ACHN (cell line): ENCODE measurements around the gene ANKRD40CL.

Experiments used
- DNase-seq: peaks from one replicate; pipeline ENCODE4 v3.0.0-alpha.2; 2015
- in situ Hi-C: cut with HindIII; loops from 2 replicates; pipeline ENCODE4 v1.10.0; 2017; ENCODE audit warnings: low sequenced_read_pairs, low pct_ligation_motif_present, low pct_unique_long_range_greater_than_20kb

The ANKRD40CL gene

DNA sequence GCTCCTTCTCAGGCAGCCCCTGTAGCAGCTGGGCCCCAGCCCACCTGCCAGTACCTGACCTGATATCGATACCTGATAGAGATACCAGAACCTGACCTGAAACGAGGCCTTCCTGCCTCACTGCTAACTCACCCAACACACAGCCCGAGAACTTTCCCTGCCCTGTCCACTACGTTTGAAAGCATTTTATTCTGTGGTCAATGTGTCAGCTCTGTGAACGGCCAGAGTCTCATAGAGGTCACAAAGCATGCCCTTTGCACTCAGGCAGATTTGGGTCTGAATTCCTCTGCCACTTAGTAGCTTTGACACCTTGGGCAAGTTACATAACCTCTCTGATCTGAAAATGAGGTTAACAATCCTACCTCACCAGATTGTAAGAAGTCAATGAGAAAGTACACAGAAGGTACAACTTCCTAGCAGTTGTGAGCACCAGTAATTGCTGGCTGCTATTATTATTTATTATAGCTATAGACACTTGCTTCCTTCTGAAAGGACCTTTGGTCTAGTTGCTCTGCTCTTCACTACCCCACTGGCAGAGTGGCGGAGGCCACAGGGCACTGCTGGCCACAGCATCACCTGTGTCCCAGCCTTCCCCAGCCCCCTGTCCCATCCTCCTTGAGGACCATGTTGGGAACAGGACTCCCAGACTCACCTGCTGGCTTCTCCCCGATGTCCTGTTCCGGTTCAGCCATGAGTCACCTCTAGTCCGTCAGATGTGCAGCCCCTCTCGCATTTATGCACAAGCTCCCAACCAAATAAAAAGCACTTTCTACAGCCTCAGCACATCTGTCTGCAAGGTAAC lies 895 bp downstream of the ANKRD40CL start:
- in situ Hi-C loops = no loop called here
- DNase-seq = no peak

- in situ Hi-C loops = no loop called here
- DNase-seq = no peak
These were observed 1.7 kb downstream of the ANKRD40CL start for GRCh38 chr17:50765454-50766221.

- in situ Hi-C loops = no loop called here
- no peak for DNase-seq
These were observed 2.6 kb downstream of the ANKRD40CL start for GRCh38 chr17:50764734-50765149.

DNA sequence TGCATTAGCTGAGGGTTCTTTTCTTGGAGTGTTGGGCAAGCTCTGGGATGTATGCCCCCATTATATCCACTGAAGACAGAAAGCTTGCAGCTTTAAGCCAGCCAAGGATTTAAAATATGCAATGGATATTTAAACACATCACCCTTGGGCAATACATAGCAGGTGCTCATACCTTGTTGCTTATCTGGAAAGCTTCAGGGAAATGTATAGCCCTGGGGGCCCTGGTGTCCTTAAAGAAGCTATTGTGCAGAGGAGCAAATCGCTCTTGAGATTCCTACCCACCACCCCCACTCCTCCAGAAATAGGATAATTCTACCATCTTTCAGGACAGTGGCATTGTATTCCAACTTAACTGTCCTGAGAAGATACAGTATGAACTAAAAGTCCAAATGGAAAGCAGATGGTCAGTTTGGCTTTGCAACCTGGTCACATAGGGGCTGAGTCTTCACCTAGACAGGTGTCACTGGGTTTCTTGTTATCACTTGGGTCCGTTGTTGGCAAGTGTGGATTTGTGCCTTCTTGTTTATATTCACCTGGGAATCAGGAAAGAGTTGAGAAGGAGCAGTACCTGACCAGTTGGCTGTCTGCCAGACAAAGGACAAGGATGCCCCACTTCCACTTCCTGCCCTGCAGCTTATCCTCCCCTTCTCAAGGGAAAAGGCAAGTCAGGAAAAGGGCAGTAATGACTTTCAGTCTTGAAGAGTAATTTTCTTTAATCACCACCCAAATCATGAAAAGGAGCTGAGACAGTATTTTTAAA lies 3.4 kb downstream of the ANKRD40CL start:
- in situ Hi-C loops = no loop called here
- no peak for DNase-seq

DNA sequence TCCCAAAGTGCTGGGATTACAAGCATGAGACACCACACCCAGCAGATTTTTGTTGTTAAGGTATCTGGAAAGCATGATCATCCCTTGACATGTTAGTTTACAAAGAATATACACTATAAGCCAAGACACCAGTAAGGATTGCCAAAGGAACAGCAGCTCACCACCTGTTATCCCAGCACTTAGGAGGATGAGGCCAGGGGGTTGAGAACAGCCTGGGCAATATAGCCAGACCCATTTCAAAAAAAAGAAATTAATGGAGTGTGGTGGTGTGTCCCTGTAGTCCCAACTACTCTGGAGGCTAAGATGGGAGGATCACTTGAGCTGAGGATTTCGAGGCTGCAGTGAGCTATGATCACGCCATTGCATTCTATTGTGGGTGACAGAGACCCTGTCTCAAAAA lies 5.1 kb downstream of the ANKRD40CL start:
- in situ Hi-C loops = no loop called here
- no peak for DNase-seq

DNA sequence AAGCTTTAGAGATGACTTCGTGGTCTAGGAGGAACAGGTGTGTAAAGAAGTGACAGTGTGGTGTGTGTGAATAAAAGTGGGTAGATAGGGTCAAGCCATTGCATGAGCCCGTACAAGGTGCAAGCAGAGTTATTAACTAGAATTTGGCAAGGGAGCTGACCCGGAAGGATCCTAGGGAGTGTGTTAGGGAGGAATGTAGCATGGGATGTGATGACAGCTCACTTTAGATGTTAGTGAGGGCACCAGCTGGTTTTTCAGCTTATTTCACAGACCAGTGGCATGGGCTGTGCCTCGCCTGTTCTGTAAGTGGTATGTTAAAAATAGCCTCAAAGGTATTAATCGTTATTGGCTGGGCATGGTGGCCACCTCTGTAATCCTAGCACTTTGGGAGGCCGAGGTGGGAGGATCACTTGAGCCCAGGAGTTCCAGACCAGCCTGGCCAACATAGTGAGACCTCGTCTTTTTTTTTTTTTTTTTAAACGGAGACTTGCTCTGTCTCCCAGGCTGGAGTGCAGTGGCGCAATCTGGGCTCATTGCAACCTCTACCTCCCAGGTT lies 8.3 kb downstream of the ANKRD40CL start:
- in situ Hi-C loops = no loop called here
- no peak for DNase-seq

DNA sequence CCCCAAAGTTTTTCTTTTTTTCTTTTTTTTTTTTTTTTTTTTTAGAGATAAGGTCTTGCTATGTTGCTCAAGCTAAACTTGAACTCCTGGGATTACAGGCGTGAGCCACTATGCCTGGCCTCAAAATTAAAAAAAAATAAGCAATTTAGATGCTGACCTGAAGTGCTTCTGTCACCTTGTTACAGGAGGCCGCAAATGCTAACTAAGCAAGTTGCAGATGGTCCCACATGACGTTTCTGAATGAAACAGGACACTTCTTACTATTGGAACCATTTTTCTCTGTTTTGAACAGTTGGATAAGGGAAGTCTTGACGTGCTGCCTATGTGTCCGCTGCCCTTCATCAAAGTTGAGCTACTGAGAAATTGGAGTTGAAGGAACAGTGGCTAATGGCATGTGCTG lies 8.8 kb downstream of the ANKRD40CL start:
- in situ Hi-C loops = no loop called here
- no peak for DNase-seq

DNA sequence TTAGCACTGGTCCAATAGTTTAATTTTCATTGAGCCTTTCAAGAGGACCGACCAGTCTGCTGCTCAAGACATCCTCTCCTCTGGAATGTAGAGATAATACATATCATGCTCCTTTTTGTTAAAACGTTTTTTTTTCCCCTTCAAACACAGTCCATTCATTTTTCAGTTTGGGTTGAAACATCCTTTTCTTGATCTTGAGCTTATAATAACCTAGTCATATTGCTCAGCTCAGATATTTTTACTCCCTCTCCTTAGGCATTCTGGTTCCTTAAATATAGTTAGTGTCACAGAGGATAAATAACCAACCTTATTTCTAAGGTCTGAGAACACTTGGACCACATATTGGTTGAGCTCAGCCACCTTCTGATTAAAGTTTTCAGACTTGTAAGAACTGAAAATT lies 12.8 kb downstream of the ANKRD40CL start:
- no peak for DNase-seq

DNA sequence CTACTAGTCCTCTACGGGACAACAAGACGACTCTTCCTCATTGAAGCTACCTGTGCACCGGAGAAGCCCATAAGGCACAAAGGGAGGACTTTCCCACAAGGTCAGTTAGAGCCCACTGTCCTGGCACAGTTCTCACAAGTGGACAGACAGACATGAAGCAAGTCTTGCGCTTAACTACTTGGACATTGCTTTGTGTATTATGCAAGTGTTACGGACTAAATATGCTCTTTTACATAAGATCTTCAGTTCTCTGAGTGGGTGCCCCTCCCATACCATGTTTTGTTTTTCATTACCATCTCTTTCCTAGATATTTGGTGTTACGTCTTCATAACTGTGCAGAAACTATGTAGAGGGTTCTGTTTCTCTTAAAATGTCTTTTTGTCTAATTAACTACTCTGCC lies 18.1 kb downstream of the ANKRD40CL start:
- in situ Hi-C loops = no loop called here
- DNase-seq = no peak

More for the DNA sequence above, 12.8 kb downstream of the ANKRD40CL start:
- in situ Hi-C loops = no loop called here

- in situ Hi-C loops = no loop called here
- no peak for DNase-seq
These were observed 21.7 kb downstream of the ANKRD40CL start for GRCh38 chr17:50745631-50746030.

DNA sequence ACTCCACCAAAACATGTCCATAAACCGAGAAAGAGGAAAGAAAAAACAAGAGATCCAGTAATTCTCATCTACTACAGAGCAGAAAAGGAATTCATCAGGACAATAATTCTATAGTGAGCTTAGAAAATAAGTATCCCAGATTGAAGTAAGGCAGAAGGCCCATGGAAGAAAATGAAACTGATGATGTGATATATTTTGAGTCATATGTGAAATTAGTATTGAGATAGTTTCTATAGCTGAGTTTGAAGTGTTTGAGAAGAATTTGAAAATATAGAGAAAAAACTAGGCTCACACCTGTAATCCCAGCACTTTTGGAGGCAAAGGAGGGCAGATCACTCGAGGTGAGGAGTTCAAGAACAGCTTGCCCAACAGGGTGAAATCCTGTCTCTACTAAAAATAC lies 28.2 kb downstream of the ANKRD40CL start:
- DNase-seq = no peak

GRCh38 chr17:50737118-50737698 lies 30.1 kb downstream of the ANKRD40CL start:
- in situ Hi-C loops = no loop called here
- no peak for DNase-seq

More for the DNA sequence above, 28.2 kb downstream of the ANKRD40CL start:
- in situ Hi-C loops = no loop called here

- in situ Hi-C loops = no loop called here
- DNase-seq = no peak
These were observed 32.0 kb downstream of the ANKRD40CL start for GRCh38 chr17:50735287-50735686.

DNA sequence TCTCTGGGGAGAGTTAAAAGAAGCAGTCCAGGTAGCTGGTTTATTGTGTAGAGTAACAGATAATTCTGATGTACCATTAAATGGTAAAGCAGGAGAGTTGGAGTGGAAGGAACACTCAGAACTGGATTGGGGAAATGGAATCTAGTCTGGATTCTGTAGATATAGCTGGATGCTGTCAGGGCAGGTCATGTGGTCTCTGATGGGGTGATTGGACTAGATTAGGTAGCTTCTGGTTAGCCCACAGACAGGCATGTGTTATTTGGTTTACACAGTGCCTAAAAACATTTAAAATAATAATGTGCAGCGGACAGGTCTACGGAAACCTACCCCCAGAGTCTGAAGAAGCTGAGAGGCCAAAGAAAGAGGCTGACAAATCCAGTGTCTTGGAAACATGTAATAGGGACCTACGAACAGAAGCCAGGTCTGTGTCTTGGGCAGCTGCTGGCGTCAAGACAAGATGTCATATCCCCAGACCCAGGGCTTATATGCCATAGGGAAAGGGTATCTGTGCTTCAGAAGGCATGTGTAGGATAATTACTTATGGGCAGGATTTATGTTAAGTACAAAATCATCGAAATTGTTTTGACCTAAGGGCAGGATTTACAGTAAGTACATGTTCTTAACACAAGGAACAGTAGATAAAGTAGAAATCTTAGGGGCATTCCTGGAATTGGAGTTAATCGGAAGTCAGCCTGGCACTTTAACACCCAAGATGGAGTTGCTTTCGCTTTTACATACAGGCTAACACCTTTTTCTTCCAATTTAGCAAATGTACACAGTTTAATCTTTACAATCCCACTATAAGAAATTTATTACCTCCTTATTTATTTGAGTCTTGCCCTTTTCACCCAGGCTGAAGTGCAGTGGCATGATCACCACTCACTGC lies 35.5 kb downstream of the ANKRD40CL start:
- no peak for DNase-seq
- in situ Hi-C loops = no loop called here

DNA sequence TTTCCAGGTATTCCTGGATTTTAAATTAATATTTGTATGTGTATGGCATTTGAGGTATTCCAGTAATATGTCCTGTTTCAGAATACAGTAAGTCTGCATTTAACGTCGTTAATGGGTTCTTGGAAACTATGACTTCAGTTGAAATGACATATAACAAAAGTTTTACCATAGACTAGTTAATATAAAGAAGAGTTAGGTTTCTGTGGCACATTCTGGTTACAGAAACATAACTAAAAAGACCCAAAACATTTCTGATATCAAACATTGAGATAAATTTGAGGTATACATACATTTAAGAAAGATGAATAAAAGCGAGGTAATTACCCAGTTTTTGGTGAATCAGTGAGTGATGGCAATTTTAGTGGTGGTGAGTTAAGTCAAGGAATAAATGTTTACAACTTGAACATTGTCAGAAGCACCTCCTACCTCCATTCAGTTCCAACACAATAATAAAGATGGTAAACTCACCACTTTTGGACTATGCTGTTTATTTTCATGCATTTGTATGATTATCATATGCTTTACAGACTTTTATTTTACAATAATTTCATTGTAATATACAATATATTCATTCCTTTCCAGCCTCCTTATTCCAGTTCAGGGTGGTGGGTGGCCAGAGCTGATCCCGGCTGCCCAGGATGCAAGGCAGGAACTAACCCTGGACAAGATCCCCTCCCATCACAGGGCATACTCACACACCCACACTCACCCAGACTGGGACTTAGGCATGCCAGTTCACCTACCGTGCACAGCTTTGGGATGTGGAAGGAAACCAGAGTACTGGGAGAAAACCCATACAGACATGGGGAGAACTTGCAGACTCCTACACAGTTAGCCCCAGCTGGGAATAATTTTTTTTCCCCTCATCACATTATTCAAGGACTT lies 38.2 kb downstream of the ANKRD40CL start:
- DNase-seq = no peak
- in situ Hi-C loops = no loop called here

DNA sequence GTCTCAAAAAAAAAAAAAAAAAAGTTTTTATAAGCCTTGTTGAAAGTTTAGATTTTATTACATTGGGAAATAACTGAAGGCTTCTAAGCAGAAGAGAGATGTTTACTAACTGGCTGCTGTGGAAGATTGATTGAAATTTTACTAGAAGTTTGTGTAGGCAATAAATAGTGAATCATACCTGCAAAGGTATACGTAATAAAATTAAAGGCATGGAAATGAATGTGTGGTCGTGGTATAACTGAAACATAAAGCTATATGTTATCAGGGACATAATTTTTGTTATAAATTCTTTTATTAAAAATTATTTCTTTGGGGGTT lies 39.2 kb downstream of the ANKRD40CL start:
- no peak for DNase-seq
- in situ Hi-C loops = no loop called here
